GM23338 (cell line): ENCODE measurements around the gene AP1S3. TPM values are rescaled to one million over a fixed set of nuclear protein-coding genes. Genes with fewer than 3 reads are reported as not detected.

Experiments used
- ATAC-seq: fragments of 200-7000 bp; cut with Tn5 transposase; 3 replicates; pipeline ENCODE4 v1.9.1; 2020
- DNase-seq: peaks from one replicate; pipeline ENCODE4 v3.0.0-alpha.2; 2015; ENCODE audit warnings: low spot score
- H2AFZ ChIP-seq: fragments of 200-600 bp; sonication (generic); 2 replicates; pipeline ENCODE4 v1.8.0; 2016; ENCODE audit warnings: antibody characterized with exemption, mild to moderate bottlenecking, moderate library complexity
- H3F3A ChIP-seq: fragments of 200-600 bp; sonication (generic); replicated peaks from 2 replicates; pipeline ENCODE4 v1.8.0; 2017; ENCODE audit warnings: antibody characterized with exemption, mixed run types, low read depth
- H3K27ac ChIP-seq: fragments of 200-600 bp; sonication (generic); 2 replicates; pipeline ENCODE4 v1.6.1; 2016; ENCODE audit warnings: low read depth
- H3K27me3 ChIP-seq: fragments of 200-600 bp; sonication (generic); 2 replicates; pipeline ENCODE4 v1.8.0; 2016; ENCODE audit warnings: mild to moderate bottlenecking, mixed run types, moderate library complexity; ENCODE audit not compliant: insufficient read depth
- H3K36me3 ChIP-seq: fragments of 200-600 bp; sonication (generic); 2 replicates; pipeline ENCODE4 v1.8.0; 2016; ENCODE audit warnings: mild to moderate bottlenecking; ENCODE audit not compliant: insufficient read depth
- H3K4me1 ChIP-seq: fragments of 200-600 bp; sonication (generic); 2 replicates; pipeline ENCODE4 v1.8.0; 2016; ENCODE audit warnings: mild to moderate bottlenecking, moderate library complexity; ENCODE audit not compliant: insufficient read depth
- H3K4me2 ChIP-seq: fragments of 200-600 bp; sonication (generic); 2 replicates; pipeline ENCODE4 v1.7.1; 2017; ENCODE audit warnings: mixed run types
- H3K4me3 ChIP-seq: fragments of 200-600 bp; sonication (generic); 2 replicates; pipeline ENCODE4 v1.6.1; 2016; ENCODE audit warnings: mixed run types
- H3K79me2 ChIP-seq: fragments of 200-600 bp; sonication (generic); replicated peaks from 2 replicates; pipeline ENCODE4 v1.8.0; 2017; ENCODE audit warnings: mild to moderate bottlenecking; ENCODE audit not compliant: insufficient read depth
- H3K9me2 ChIP-seq: fragments of 200-600 bp; sonication (generic); 2 replicates; pipeline ENCODE4 v1.8.0; 2017; ENCODE audit not compliant: insufficient read depth
- H4K20me1 ChIP-seq: fragments of 200-600 bp; sonication (generic); replicated peaks from 2 replicates; pipeline ENCODE4 v1.8.0; 2017; ENCODE audit warnings: mild to moderate bottlenecking; ENCODE audit not compliant: insufficient read depth
- H3K27ac Mint-ChIP-seq: 2 replicates; pipeline ENCODE4 v1.8.0; 2020; ENCODE audit warnings: inconsistent platforms, mild to moderate bottlenecking, moderate library complexity, mixed read lengths
- H3K27me3 Mint-ChIP-seq: 3 replicates; pipeline ENCODE4 v1.8.0; 2022; ENCODE audit warnings: low read depth, mild to moderate bottlenecking, moderate library complexity, mixed read lengths, inconsistent platforms; ENCODE audit not compliant: insufficient read depth, poor library complexity
- H3K36me3 Mint-ChIP-seq: 3 replicates; pipeline ENCODE4 v1.8.0; 2021; ENCODE audit warnings: low read depth, mild to moderate bottlenecking, inconsistent platforms, moderate library complexity, mixed read lengths
- H3K4me1 Mint-ChIP-seq: 3 replicates; pipeline ENCODE4 v1.8.0; 2020; ENCODE audit warnings: mild to moderate bottlenecking, inconsistent platforms, mixed read lengths
- H3K4me3 Mint-ChIP-seq: 3 replicates; pipeline ENCODE4 v1.8.0; 2021; ENCODE audit warnings: moderate library complexity, mild to moderate bottlenecking, inconsistent platforms, mixed read lengths
- H3K9me3 Mint-ChIP-seq: 3 replicates; pipeline ENCODE4 v1.8.0; 2020; ENCODE audit warnings: moderate library complexity, mild to moderate bottlenecking, inconsistent platforms, mixed read lengths
- JUNB ChIP-seq: IDR thresholded peaks from one replicate; pipeline ENCODE4 v1.6.1; 2016; ENCODE audit warnings: antibody characterized with exemption; ENCODE audit not compliant: unreplicated experiment
- NANOG ChIP-seq: IDR thresholded peaks from 2 replicates; pipeline ENCODE4 v1.6.1; 2016; ENCODE audit warnings: antibody characterized with exemption, borderline replicate concordance
- POLR2AphosphoS5 ChIP-seq: IDR thresholded peaks from 2 replicates; pipeline ENCODE4 v1.6.1; 2016; ENCODE audit warnings: antibody characterized with exemption, low read depth
- STAT1 ChIP-seq: IDR thresholded peaks from one replicate; pipeline ENCODE4 v1.6.1; 2016; ENCODE audit warnings: antibody characterized with exemption; ENCODE audit not compliant: unreplicated experiment
- ZNF114 ChIP-seq: fragments of 250-450 bp; sonication (Bioruptor Pico); IDR thresholded peaks from 2 replicates; pipeline ENCODE4 v1.5.0; 2020; ENCODE audit warnings: mild to moderate bottlenecking, moderate library complexity
- ZNF331 ChIP-seq: fragments of 250-450 bp; sonication (Bioruptor Pico); IDR thresholded peaks from 2 replicates; pipeline ENCODE4 v1.5.0; 2020; ENCODE audit warnings: low read depth, mild to moderate bottlenecking, moderate library complexity
- polyA plus RNA-seq: library from polyadenylated mRNA; unstranded; fragments of >200 nt; fragmentation: Nextera tagmentation; extraction: Ambion mirVana; gene quantifications from 2 replicates; pipeline ENCODE4 v1.2.1, GENCODE V29; 2016
- total RNA-seq: library from RNA; depleted of rRNA; stranded (reverse); fragments of >200 nt; shearing (Covaris generic); gene quantifications from 2 replicates; pipeline ENCODE4 v1.2.3, GENCODE V29; 2014
- TF ChIP-seq, protein P1 (sequence below): IDR thresholded peaks from one replicate; pipeline ENCODE4 v1.6.1; 2018; ENCODE audit warnings: antibody characterized with exemption; ENCODE audit not compliant: unreplicated experiment
- TF ChIP-seq, protein P2 (sequence below): fragments of 250-450 bp; sonication (Bioruptor Pico); IDR thresholded peaks from 2 replicates; pipeline ENCODE4 v1.5.0; 2020; ENCODE audit warnings: mild to moderate bottlenecking, moderate library complexity

Gene AP1S3
- total and polyA plus RNA-seq, 2 experiments from 2014 or later = 8.8 to 25.5 TPM

DNA sequence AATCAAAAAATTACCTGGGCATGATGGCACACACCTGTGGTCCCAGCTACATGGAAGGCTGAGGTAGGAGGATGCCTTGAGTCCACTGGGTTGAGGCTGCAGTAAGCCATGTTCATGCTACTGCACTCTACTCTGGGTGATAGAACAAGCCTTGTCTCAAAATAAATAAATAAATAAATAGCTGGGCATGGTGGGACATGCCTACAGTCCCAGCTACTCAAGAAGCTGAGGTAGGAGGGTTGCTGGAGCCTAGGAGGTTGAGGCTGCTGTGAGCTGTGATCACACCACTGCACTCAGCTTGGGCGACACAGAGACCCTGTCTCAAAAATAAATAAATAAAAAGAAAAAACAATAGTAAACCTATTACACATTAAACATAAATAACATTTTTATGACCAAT, 3.0 kb downstream of the AP1S3 start:
- Histone ChIP-seq H3K36me3 (no peaks in the 10 kb centered on the region), H3K4me3 (no peak overlapping the region), H3K4me1 (peaks cover 36% of the 10 kb centered on the region), H2AFZ (no peak overlapping the region), H3K4me2 (no peak overlapping the region), H3K9me2 (no peaks in the 10 kb centered on the region), H3K79me2 (peaks cover 52% of the 10 kb centered on the region), H4K20me1 (no peaks in the 10 kb centered on the region), H3K27ac (no peak overlapping the region), H3F3A (peaks cover 7% of the 10 kb centered on the region; the same call in 1 of the 2 replicates), H3K27me3 (no peaks in the 10 kb centered on the region)
- peaks cover 45% of the 10 kb centered on the region for H3K4me1 Mint-ChIP-seq
- no peak overlapping the region for H3K27ac Mint-ChIP-seq
- TF ChIP-seq JUNB = no peak
- no peak for TF ChIP-seq POLR2AphosphoS5
- no peak for TF ChIP-seq NANOG
- no peak for TF ChIP-seq ZNF114 (CRISPR knock-in tag)
- TF ChIP-seq, protein P1, sequence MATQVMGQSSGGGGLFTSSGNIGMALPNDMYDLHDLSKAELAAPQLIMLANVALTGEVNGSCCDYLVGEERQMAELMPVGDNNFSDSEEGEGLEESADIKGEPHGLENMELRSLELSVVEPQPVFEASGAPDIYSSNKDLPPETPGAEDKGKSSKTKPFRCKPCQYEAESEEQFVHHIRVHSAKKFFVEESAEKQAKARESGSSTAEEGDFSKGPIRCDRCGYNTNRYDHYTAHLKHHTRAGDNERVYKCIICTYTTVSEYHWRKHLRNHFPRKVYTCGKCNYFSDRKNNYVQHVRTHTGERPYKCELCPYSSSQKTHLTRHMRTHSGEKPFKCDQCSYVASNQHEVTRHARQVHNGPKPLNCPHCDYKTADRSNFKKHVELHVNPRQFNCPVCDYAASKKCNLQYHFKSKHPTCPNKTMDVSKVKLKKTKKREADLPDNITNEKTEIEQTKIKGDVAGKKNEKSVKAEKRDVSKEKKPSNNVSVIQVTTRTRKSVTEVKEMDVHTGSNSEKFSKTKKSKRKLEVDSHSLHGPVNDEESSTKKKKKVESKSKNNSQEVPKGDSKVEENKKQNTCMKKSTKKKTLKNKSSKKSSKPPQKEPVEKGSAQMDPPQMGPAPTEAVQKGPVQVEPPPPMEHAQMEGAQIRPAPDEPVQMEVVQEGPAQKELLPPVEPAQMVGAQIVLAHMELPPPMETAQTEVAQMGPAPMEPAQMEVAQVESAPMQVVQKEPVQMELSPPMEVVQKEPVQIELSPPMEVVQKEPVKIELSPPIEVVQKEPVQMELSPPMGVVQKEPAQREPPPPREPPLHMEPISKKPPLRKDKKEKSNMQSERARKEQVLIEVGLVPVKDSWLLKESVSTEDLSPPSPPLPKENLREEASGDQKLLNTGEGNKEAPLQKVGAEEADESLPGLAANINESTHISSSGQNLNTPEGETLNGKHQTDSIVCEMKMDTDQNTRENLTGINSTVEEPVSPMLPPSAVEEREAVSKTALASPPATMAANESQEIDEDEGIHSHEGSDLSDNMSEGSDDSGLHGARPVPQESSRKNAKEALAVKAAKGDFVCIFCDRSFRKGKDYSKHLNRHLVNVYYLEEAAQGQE = no peak
- TF ChIP-seq, protein P2, sequence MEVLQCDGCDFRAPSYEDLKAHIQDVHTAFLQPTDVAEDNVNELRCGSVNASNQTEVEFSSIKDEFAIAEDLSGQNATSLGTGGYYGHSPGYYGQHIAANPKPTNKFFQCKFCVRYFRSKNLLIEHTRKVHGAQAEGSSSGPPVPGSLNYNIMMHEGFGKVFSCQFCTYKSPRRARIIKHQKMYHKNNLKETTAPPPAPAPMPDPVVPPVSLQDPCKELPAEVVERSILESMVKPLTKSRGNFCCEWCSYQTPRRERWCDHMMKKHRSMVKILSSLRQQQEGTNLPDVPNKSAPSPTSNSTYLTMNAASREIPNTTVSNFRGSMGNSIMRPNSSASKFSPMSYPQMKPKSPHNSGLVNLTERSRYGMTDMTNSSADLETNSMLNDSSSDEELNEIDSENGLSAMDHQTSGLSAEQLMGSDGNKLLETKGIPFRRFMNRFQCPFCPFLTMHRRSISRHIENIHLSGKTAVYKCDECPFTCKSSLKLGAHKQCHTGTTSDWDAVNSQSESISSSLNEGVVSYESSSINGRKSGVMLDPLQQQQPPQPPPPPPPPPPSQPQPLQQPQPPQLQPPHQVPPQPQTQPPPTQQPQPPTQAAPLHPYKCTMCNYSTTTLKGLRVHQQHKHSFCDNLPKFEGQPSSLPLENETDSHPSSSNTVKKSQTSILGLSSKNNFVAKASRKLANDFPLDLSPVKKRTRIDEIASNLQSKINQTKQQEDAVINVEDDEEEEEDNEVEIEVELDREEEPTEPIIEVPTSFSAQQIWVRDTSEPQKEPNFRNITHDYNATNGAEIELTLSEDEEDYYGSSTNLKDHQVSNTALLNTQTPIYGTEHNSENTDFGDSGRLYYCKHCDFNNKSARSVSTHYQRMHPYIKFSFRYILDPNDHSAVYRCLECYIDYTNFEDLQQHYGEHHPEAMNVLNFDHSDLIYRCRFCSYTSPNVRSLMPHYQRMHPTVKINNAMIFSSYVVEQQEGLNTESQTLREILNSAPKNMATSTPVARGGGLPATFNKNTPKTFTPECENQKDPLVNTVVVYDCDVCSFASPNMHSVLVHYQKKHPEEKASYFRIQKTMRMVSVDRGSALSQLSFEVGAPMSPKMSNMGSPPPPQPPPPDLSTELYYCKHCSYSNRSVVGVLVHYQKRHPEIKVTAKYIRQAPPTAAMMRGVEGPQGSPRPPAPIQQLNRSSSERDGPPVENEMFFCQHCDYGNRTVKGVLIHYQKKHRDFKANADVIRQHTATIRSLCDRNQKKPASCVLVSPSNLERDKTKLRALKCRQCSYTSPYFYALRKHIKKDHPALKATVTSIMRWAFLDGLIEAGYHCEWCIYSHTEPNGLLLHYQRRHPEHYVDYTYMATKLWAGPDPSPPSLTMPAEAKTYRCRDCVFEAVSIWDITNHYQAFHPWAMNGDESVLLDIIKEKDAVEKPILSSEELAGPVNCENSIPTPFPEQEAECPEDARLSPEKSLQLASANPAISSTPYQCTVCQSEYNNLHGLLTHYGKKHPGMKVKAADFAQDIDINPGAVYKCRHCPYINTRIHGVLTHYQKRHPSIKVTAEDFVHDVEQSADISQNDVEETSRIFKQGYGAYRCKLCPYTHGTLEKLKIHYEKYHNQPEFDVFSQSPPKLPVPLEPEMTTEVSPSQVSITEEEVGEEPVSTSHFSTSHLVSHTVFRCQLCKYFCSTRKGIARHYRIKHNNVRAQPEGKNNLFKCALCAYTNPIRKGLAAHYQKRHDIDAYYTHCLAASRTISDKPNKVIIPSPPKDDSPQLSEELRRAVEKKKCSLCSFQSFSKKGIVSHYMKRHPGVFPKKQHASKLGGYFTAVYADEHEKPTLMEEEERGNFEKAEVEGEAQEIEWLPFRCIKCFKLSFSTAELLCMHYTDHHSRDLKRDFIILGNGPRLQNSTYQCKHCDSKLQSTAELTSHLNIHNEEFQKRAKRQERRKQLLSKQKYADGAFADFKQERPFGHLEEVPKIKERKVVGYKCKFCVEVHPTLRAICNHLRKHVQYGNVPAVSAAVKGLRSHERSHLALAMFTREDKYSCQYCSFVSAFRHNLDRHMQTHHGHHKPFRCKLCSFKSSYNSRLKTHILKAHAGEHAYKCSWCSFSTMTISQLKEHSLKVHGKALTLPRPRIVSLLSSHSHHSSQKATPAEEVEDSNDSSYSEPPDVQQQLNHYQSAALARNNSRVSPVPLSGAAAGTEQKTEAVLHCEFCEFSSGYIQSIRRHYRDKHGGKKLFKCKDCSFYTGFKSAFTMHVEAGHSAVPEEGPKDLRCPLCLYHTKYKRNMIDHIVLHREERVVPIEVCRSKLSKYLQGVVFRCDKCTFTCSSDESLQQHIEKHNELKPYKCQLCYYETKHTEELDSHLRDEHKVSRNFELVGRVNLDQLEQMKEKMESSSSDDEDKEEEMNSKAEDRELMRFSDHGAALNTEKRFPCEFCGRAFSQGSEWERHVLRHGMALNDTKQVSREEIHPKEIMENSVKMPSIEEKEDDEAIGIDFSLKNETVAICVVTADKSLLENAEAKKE (CRISPR knock-in tag) = no peak
- TF ChIP-seq ZNF331 (CRISPR knock-in tag) = no peak
- TF ChIP-seq STAT1 = no peak
- H3K4me3 Mint-ChIP-seq = no peak overlapping the region
- no peak for DNase-seq
- H3K9me3 Mint-ChIP-seq = no peaks in the 10 kb centered on the region
- no peak for ATAC-seq
- H3K36me3 Mint-ChIP-seq = no peaks in the 10 kb centered on the region
- peaks cover 11% of the 10 kb centered on the region for H3K27me3 Mint-ChIP-seq
